Activated CD8-positive, alpha-beta T cell treated with anti-CD3 and anti-CD28 coated beads for 36 hours (primary cell): Measurements from ENCODE around the gene PPOX. TPM values are rescaled to one million over a fixed set of nuclear protein-coding genes. Genes with fewer than 3 reads are reported as not detected.
A peak's percentile ranks its signal among the peaks of the same experiment; 100 is the strongest.

Experiments
- ATAC-seq: fragments of 200-7000 bp; cut with Tn5 transposase; one replicate; pipeline ENCODE4 v1.10.0; 2021; ENCODE audit warnings: mild to moderate bottlenecking, moderate library complexity
- CTCF ChIA-PET: fragments of 350-600 bp; sonication (Branson Sonifier 250); formaldehyde crosslinking; loops from one replicate; lab custom pipeline; 2021; ENCODE audit warnings: antibody characterized with exemption; lab: Charles Lee
- POLR2A ChIA-PET: fragments of 350-600 bp; sonication (Branson Sonifier 250); formaldehyde crosslinking; loops from one replicate; lab custom pipeline; 2021; ENCODE audit warnings: antibody characterized with exemption; lab: Charles Lee
- DNase-seq: peaks from one replicate; pipeline ENCODE4 v3.0.0-alpha.2; 2020
- H3K27ac Mint-ChIP-seq: one replicate; pipeline ENCODE4 v1.8.0; 2021; ENCODE audit warnings: mild to moderate bottlenecking, mixed read lengths
- H3K27me3 Mint-ChIP-seq: one replicate; pipeline ENCODE4 v1.8.0; 2021; ENCODE audit warnings: mixed read lengths
- H3K36me3 Mint-ChIP-seq: one replicate; pipeline ENCODE4 v1.8.0; 2021; ENCODE audit warnings: low read depth, mixed read lengths
- H3K4me1 Mint-ChIP-seq: one replicate; pipeline ENCODE4 v1.8.0; 2021; ENCODE audit warnings: low read depth, mixed read lengths
- H3K4me3 Mint-ChIP-seq: one replicate; pipeline ENCODE4 v1.8.0; 2021; ENCODE audit warnings: mild to moderate bottlenecking, moderate library complexity, mixed read lengths
- H3K9me3 Mint-ChIP-seq: one replicate; pipeline ENCODE4 v1.8.0; 2021; ENCODE audit warnings: mixed read lengths
- intact Hi-C: fragments of 100-400 bp; cut with micrococcal nuclease; formaldehyde crosslinking; loops from one replicate; pipeline ENCODE4 v1.10.0; 2022
- total RNA-seq, 2 experiments: library from RNA; stranded (reverse); gene quantifications; one replicate each; pipeline ENCODE4 v1.2.3, GENCODE V29; 2021
- TF ChIP-seq, protein P1 (sequence below): fragments of 200-600 bp; IDR thresholded peaks from one replicate; pipeline ENCODE4 v1.8.0; 2022; ENCODE audit warnings: antibody characterized with exemption, mild to moderate bottlenecking

Gene PPOX
- total RNA-seq, 2 experiments from 2014 or later = 24.4 to 24.9 TPM

DNA sequence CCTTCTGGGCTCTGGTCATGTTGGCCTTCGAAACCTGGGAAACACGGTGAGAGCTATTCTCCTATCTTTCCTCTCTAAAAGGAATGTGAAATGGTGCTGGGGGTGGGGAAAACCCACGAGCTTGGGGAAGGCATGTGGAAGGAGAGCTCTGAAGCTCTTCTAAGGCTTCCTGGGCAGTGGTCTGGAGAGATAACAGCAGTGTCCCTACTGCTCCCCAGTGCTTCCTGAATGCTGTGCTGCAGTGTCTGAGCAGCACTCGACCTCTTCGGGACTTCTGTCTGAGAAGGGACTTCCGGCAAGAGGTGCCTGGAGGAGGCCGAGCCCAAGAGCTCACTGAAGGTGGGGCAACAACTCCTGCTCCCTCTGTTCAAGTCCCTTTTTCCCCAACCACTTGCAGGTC is 4.2 kb upstream of the PPOX start:
- ATAC-seq (no peak), DNase-seq (no peak)
- Mint-ChIP-seq H3K4me3 (peak overlapping the region; percentile 3), H3K4me1 (peaks cover 60% of the 10 kb centered on the region), H3K9me3 (no peaks in the 10 kb centered on the region), H3K36me3 (peaks cover 27% of the 10 kb centered on the region), H3K27ac (peak overlapping the region; percentile 9), H3K27me3 (no peaks in the 10 kb centered on the region)
- TF ChIP-seq, protein P1, sequence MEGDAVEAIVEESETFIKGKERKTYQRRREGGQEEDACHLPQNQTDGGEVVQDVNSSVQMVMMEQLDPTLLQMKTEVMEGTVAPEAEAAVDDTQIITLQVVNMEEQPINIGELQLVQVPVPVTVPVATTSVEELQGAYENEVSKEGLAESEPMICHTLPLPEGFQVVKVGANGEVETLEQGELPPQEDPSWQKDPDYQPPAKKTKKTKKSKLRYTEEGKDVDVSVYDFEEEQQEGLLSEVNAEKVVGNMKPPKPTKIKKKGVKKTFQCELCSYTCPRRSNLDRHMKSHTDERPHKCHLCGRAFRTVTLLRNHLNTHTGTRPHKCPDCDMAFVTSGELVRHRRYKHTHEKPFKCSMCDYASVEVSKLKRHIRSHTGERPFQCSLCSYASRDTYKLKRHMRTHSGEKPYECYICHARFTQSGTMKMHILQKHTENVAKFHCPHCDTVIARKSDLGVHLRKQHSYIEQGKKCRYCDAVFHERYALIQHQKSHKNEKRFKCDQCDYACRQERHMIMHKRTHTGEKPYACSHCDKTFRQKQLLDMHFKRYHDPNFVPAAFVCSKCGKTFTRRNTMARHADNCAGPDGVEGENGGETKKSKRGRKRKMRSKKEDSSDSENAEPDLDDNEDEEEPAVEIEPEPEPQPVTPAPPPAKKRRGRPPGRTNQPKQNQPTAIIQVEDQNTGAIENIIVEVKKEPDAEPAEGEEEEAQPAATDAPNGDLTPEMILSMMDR = no peak
- CTCF ChIA-PET = interaction anchor here (1.6 to 1.8 kb wide), 3 partner anchors 44 to 129 kb away, joined by 3 to 7 read pairs (median 4); partner anchors contain the start of genes NIT1, PFDN2 and TOMM40L
- intact Hi-C loops = no loop called here
- POLR2A ChIA-PET = interaction anchor here (0.7 to 1.2 kb wide), 6 partner anchors 20 to 117 kb away, joined by 3 to 4 read pairs (median 3); partner anchors contain the start of genes NDUFS2 and PCP4L1

DNA sequence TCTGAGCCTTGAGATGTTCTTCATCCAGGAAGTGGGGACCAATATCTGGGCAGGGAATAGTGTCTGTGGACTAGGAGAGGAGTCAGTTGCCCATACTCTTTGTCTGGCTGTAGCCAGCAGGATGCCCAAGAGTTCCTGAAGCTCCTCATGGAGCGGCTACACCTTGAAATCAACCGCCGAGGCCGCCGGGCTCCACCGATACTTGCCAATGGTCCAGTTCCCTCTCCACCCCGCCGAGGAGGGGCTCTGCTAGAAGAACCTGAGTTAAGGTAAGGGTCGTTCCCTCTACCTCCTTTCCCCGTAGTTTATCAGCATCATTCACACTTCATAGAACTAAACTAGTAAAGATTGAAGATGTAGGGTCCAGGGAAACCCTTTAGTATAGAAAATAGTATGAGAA is 3.4 kb upstream of the PPOX start:
- intact Hi-C loops = no loop called here

DNA sequence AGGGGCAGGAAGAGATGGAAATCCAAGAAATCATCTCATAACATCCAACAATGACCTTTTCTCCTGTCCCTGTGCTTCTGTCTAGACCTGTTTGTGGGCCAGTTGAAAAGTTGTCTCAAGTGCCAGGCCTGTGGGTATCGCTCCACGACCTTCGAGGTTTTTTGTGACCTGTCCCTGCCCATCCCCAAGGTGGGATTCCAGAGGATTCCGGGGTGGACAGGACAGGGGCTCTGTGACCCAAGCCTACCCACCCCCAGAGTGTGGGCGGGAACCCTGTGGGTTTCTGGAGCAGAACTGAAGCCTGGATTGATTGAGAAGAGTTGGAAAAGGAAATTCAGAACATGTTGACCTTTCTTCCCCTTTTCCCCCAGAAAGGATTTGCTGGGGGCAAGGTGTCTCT is 2.4 kb upstream of the PPOX start:
- no peak for ATAC-seq
- ChIA-PET CTCF (interaction anchor here (1.8 to 2.9 kb wide), 3 partner anchors 10 to 46 kb away, joined by 4 to 50 read pairs (median 16); partner anchors contain the start of genes NIT1, PFDN2 and UFC1), POLR2A (interaction anchor here (0.8 to 6.5 kb wide), 3 partner anchors 9 to 45 kb away, joined by 3 to 46 read pairs (median 34); partner anchors contain the start of genes B4GALT3 and UFC1)
- Mint-ChIP-seq H3K9me3 (no peaks in the 10 kb centered on the region), H3K4me1 (peaks cover 64% of the 10 kb centered on the region), H3K4me3 (no peak overlapping the region), H3K36me3 (peaks cover 21% of the 10 kb centered on the region), H3K27me3 (no peaks in the 10 kb centered on the region), H3K27ac (peak overlapping the region; percentile 1)
- DNase-seq = no peak
- intact Hi-C loops = no loop called here
- TF ChIP-seq, protein P1 = no peak

More for the DNA sequence above, 3.4 kb upstream of the PPOX start:
- no peaks in the 10 kb centered on the region for H3K27me3 Mint-ChIP-seq
- H3K27ac Mint-ChIP-seq = no peak overlapping the region
- peaks cover 24% of the 10 kb centered on the region for H3K36me3 Mint-ChIP-seq
- H3K4me3 Mint-ChIP-seq = no peak overlapping the region
- peaks cover 65% of the 10 kb centered on the region for H3K4me1 Mint-ChIP-seq
- TF ChIP-seq, protein P1 = no peak
- ATAC-seq (no peak), DNase-seq (no peak)
- ChIA-PET CTCF (interaction anchor here (1.6 to 1.8 kb wide), 3 partner anchors 45 to 128 kb away, joined by 3 to 7 read pairs (median 4); partner anchors contain the start of genes NIT1, PFDN2 and TOMM40L), POLR2A (interaction anchor here (0.9 to 6.5 kb wide), 3 partner anchors 13 to 96 kb away, joined by 3 to 46 read pairs (median 4); partner anchors contain the start of genes B4GALT3 and PCP4L1)
- H3K9me3 Mint-ChIP-seq = no peaks in the 10 kb centered on the region

DNA sequence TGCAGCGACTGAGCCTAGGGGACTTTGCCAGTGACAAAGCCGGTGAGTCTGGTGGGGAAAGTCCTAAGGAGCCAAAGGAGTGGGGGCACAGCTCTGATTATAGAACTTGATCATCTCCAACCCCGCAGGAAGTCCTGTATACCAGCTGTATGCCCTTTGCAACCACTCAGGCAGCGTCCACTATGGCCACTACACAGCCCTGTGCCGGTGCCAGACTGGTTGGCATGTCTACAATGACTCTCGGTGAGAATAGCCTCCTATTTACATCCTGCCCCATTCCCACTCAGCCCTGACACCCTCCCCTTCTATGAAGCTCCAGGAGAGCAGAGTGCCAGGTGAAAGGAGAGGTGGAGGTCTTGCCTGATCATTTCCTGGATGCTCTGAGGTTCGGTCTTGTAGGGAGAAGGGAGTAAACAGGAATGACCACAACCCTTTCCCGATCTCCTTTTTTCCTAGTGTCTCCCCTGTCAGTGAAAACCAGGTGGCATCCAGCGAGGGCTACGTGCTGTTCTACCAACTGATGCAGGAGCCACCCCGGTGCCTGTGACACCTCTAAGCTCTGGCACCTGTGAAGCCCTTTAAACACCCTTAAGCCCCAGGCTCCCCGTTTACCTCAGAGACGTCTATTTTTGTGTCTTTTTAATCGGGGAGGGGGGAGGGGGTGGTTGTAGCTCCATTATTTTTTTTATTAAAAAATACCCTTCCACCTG is 1.2 kb upstream of the PPOX start:
- POLR2A ChIA-PET = interaction anchor here (0.7 to 6.5 kb wide), 13 partner anchors 7 to 353 kb away, joined by 3 to 46 read pairs (median 4); partner anchors contain the start of genes B4GALT3, NIT1, PFDN2 and TOMM40L
- Mint-ChIP-seq H3K9me3 (no peaks in the 10 kb centered on the region), H3K27ac (peak overlapping the region; percentile 95), H3K4me1 (peaks cover 56% of the 10 kb centered on the region), H3K27me3 (no peaks in the 10 kb centered on the region), H3K4me3 (no peak overlapping the region), H3K36me3 (peaks cover 17% of the 10 kb centered on the region)
- CTCF ChIA-PET = interaction anchor here (0.7 to 4.3 kb wide), 30 partner anchors 11 to 217 kb away, joined by 3 to 50 read pairs (median 6); partner anchors contain the start of genes APOA2, B4GALT3, CFAP126 and DEDD
- intact Hi-C loops = no loop called here
- no peak for ATAC-seq
- DNase-seq = no peak
- TF ChIP-seq, protein P1 = no peak
